SU-DHL-6 (cell line): ENCODE data around the gene DUSP9.

Experiments
- H2AFZ ChIP-seq: fragments of 200-600 bp; sonication (generic); 2 replicates; pipeline ENCODE4 v1.6.1; 2014; ENCODE audit warnings: low read depth, mild to moderate bottlenecking, moderate library complexity, mixed read lengths, antibody characterized with exemption, low read length; ENCODE audit not compliant: severe bottlenecking
- H3F3A ChIP-seq: fragments of 200-600 bp; shearing (Covaris generic); 2 replicates; pipeline ENCODE4 v1.6.0; 2016; ENCODE audit warnings: antibody characterized with exemption, mild to moderate bottlenecking; ENCODE audit not compliant: insufficient read depth
- H3K27ac ChIP-seq: fragments of 200-600 bp; sonication (generic); 2 replicates; pipeline ENCODE4 v1.5.1; 2016; ENCODE audit warnings: low read depth, mild to moderate bottlenecking, low read length, moderate library complexity, mixed read lengths
- H3K27me3 ChIP-seq: fragments of 200-600 bp; sonication (generic), shearing (Covaris generic); 2 replicates; pipeline ENCODE4 v1.6.0; 2014; ENCODE audit warnings: mild to moderate bottlenecking, low read length
- H3K36me3 ChIP-seq: fragments of 200-600 bp; sonication (generic); 2 replicates; pipeline ENCODE4 v1.6.1; 2014; ENCODE audit warnings: mild to moderate bottlenecking, low read length, mixed read lengths
- H3K4me2 ChIP-seq: fragments of 300-600, 200-600 bp; shearing (Covaris generic), sonication (generic); 2 replicates; pipeline ENCODE4 v1.6.0; 2014; ENCODE audit warnings: low read length, low read depth, mild to moderate bottlenecking; ENCODE audit not compliant: poor library complexity, severe bottlenecking
- H3K4me3 ChIP-seq: fragments of 200-600 bp; sonication (generic); 2 replicates; pipeline ENCODE4 v1.5.1; 2014; ENCODE audit warnings: antibody characterized with exemption, low read length, mild to moderate bottlenecking, mixed read lengths; ENCODE audit not compliant: insufficient read depth, poor library complexity, severe bottlenecking
- H3K79me2 ChIP-seq: fragments of 200-600 bp; sonication (generic); 2 replicates; pipeline ENCODE4 v1.6.1; 2014; ENCODE audit warnings: mild to moderate bottlenecking, low read length, moderate library complexity; ENCODE audit not compliant: insufficient read depth
- H3K9ac ChIP-seq: fragments of 200-600 bp; sonication (generic); 2 replicates; pipeline ENCODE4 v1.7.0; 2014; ENCODE audit warnings: mild to moderate bottlenecking, low read length
- H3K9me2 ChIP-seq: fragments of 200-600 bp; sonication (generic); replicated peaks from 2 replicates; pipeline ENCODE4 v1.6.1; 2014; ENCODE audit warnings: low read length; ENCODE audit not compliant: insufficient read depth
- H3K9me3 ChIP-seq: fragments of 200-600 bp; sonication (generic); 2 replicates; pipeline ENCODE4 v1.6.1; 2014; ENCODE audit warnings: low read length, mixed read lengths; ENCODE audit not compliant: insufficient read depth
- H4K20me1 ChIP-seq: fragments of 200-600 bp; sonication (generic); 2 replicates; pipeline ENCODE4 v1.6.1; 2014; ENCODE audit warnings: low read depth, mild to moderate bottlenecking, antibody characterized with exemption, low read length, moderate library complexity, mixed read lengths
- CTCF ChIP-seq: fragments of 200-600 bp; sonication (generic); IDR thresholded peaks from one replicate; pipeline ENCODE4 v1.5.1; 2017; ENCODE audit warnings: antibody characterized with exemption, mild to moderate bottlenecking, low read length, moderate library complexity; ENCODE audit not compliant: insufficient read depth, poor library complexity, severe bottlenecking
- EZH2phosphoT487 ChIP-seq: fragments of 200-600 bp; sonication (generic), shearing (Covaris generic); conservative IDR thresholded peaks from 2 replicates; pipeline ENCODE4 v1.6.1; 2018; ENCODE audit warnings: mild to moderate bottlenecking, antibody characterized with exemption, low read length, moderate library complexity, mixed read lengths

Gene DUSP9

GRCh38 chrX:153622661-153623309 is 24.2 kb upstream of the DUSP9 start:
- no peaks in the 10 kb centered on the region for H4K20me1 ChIP-seq
- no peaks in the 10 kb centered on the region for H3K36me3 ChIP-seq
- H2AFZ ChIP-seq, result no peak overlapping the region
- TF ChIP-seq CTCF (no peak), EZH2phosphoT487 (no peak)
- H3K27ac ChIP-seq, result no peak overlapping the region
- no peak overlapping the region for H3K9ac ChIP-seq
- H3K4me2 ChIP-seq, result no peak overlapping the region
- H3K9me3 ChIP-seq, result no peaks in the 10 kb centered on the region
- H3K4me3 ChIP-seq, result no peak overlapping the region
- no peaks in the 10 kb centered on the region for H3K79me2 ChIP-seq
- no peaks in the 10 kb centered on the region for H3K9me2 ChIP-seq
- no peaks in the 10 kb centered on the region for H3K27me3 ChIP-seq
- no peaks in the 10 kb centered on the region for H3F3A ChIP-seq

- Histone ChIP-seq H3K27ac (no peak overlapping the region), H3K79me2 (no peaks in the 10 kb centered on the region), H3K27me3 (no peaks in the 10 kb centered on the region), H2AFZ (no peak overlapping the region), H3K9ac (no peak overlapping the region), H3K36me3 (no peaks in the 10 kb centered on the region), H3K4me2 (no peak overlapping the region), H3K4me3 (no peak overlapping the region), H4K20me1 (no peaks in the 10 kb centered on the region), H3K9me2 (no peaks in the 10 kb centered on the region), H3F3A (no peaks in the 10 kb centered on the region), H3K9me3 (no peaks in the 10 kb centered on the region)
- TF ChIP-seq EZH2phosphoT487 (no peak), CTCF (no peak)
Observed at GRCh38 chrX:153623310-153624029, 23.5 kb upstream of the DUSP9 start.

DNA sequence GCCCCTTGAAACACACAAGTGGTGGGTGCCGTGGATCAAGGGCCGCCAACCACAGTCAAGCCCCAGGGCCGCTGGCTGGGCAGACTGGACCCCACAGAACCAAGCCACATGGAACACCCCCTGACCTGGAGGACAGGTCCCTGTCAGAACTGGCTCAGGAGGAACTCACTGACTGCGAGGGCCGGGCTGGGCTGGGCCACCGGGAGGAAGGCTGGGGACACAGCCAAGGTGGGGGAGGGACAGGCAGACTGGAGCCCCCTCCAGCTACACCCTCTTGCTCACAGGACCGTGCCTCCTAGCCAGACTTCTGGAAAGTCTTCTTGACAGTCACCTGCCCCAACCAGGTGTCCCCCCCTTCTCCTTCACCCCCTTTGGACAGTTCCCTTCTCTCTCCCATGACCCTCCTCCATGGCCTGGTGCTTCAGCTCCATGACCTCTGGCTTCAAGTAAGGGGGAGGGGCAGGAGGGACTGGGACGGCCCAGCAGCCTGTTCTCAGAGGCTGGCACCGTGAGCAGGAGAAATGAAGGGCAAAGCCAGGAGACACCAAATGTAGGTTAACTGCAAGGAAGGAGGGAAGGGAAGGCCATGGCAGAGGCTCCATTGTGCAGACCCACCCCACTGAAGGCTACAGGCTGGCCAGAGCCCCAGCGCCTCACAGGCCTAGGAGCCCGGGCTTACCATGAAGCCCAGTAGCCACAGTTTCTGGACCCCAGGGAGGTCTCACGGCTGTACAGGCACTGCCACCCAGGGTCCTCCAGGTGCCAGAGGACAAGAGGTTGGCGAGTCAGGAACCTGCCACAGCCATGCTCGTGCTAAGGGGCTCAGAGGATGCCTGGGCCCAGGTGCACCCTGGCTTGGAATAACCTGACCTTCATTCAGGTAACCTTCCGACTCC is 22.6 kb upstream of the DUSP9 start:
- H3K27ac ChIP-seq, result no peak overlapping the region
- H3K9me2 ChIP-seq, result no peaks in the 10 kb centered on the region
- H4K20me1 ChIP-seq, result no peaks in the 10 kb centered on the region
- no peak overlapping the region for H3K4me3 ChIP-seq
- H2AFZ ChIP-seq, result no peak overlapping the region
- no peaks in the 10 kb centered on the region for H3K9me3 ChIP-seq
- no peak for TF ChIP-seq CTCF
- no peak for TF ChIP-seq EZH2phosphoT487
- H3F3A ChIP-seq, result no peaks in the 10 kb centered on the region
- no peak overlapping the region for H3K4me2 ChIP-seq
- no peaks in the 10 kb centered on the region for H3K36me3 ChIP-seq
- no peak overlapping the region for H3K9ac ChIP-seq
- no peaks in the 10 kb centered on the region for H3K79me2 ChIP-seq
- no peaks in the 10 kb centered on the region for H3K27me3 ChIP-seq
